Skeletal muscle cell (primary cell): Measurements from ENCODE around the gene SRSF10.

Experiments used
- DNase-seq: peaks from one replicate; pipeline ENCODE4 v3.0.0-alpha.2; 2010; ENCODE audit warnings: low read depth
- H3K4me3 ChIP-seq: 2 replicates; pipeline ENCODE4 v1.5.1; 2011; ENCODE audit warnings: low read depth, mild to moderate bottlenecking, control low read depth, low read length, moderate library complexity

The SRSF10 gene

DNA sequence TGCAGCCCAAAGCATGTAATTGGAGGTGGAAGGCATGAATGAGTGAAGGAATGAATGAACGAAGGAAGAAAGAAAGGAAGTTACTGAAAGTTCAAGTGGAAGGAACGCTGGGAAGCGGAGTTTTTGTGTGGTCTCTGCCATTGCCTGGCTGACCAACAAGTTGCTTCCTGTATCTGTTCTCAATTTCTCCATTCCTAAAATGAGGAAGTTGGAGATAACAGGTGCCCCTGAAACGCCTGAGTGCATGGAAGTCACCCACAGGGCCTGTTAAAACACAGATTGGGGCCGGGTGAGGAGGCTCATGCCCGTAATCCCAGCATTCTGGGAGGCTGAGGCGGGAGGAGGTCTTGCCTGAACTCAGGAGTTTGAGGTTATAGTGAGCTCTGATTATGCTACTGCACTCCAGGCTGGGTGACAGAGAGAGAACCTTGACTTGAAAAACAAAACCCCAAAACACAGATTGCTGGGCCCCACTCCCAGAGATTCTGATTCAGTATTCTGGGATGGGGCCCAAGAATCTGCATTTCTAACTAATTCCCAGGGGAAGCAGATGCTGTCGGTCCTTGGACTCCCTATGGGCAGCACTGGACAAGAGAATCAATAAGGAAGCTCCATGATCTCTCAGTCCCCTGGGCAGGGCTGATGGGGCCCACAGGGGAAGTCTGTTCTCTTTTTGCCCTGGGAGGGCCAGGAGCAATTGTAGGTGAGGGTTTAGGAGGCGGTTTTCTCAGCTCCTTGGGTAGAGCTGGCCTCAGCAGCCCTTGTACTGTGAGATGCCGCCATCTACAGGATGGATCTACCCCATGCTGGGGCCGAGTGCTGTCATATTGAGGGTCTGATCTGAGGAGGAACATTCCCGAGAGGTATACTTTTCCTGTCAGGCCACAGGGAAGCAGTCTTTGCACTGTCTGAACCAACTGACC lies 63.7 kb downstream of the SRSF10 start:
- peak; percentile 17 for DNase-seq
- H3K4me3 ChIP-seq, result no peak overlapping the region

GRCh38 chr1:23915466-23915865 lies 64.7 kb downstream of the SRSF10 start:
- no peak for DNase-seq
- H3K4me3 ChIP-seq, result no peak overlapping the region

- DNase-seq, result no peak
Measured at GRCh38 chr1:23914921-23915320, 65.2 kb downstream of the SRSF10 start.

More at GRCh38 chr1:23914921-23915320, 65.2 kb downstream of the SRSF10 start:
- no peak overlapping the region for H3K4me3 ChIP-seq
